NOMO-1 (cell line): ENCODE results near the gene BTNL2.
A peak's percentile ranks its signal among the peaks of the same experiment; 100 is the strongest.
"Not testable (repeated sequence)": the region's sequence is repeated elsewhere in the genome, so short reads cannot be mapped to it uniquely, and the experiment has no call there.

Experiments used
- DNase-seq, 2 experiments: peaks; one replicate each; lab custom pipeline; 2025; ENCODE audit not compliant: unreplicated experiment in 2 of 2; lab: John Stamatoyannopoulos, UW

The BTNL2 gene, protein sequence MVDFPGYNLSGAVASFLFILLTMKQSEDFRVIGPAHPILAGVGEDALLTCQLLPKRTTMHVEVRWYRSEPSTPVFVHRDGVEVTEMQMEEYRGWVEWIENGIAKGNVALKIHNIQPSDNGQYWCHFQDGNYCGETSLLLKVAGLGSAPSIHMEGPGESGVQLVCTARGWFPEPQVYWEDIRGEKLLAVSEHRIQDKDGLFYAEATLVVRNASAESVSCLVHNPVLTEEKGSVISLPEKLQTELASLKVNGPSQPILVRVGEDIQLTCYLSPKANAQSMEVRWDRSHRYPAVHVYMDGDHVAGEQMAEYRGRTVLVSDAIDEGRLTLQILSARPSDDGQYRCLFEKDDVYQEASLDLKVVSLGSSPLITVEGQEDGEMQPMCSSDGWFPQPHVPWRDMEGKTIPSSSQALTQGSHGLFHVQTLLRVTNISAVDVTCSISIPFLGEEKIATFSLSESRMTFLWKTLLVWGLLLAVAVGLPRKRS

DNA sequence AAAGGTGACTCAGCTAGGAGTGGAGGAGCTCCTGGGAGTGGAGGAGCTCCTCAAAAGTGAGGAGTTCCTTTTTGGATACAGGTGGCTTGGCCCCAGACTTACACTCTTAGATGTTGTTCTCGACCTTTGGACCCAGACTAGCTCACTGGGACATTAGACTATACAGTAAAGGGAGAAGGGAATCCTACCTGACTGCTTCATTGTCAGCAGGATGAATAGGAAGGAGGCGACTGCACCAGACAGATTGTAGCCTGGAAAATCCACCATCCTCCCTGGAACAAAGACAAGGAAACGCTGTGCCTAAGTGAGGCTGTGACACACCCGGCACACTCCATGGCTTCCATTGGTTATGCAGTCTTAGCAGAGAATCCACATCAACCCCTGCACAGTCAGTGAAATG, at the start of gene BTNL2:
TSS of gene BTNL2 (minus strand) at position 325 of the 400 bp plus-strand sequence. CDS start at position 267, 58 bp downstream.
- no peak for DNase-seq

DNA sequence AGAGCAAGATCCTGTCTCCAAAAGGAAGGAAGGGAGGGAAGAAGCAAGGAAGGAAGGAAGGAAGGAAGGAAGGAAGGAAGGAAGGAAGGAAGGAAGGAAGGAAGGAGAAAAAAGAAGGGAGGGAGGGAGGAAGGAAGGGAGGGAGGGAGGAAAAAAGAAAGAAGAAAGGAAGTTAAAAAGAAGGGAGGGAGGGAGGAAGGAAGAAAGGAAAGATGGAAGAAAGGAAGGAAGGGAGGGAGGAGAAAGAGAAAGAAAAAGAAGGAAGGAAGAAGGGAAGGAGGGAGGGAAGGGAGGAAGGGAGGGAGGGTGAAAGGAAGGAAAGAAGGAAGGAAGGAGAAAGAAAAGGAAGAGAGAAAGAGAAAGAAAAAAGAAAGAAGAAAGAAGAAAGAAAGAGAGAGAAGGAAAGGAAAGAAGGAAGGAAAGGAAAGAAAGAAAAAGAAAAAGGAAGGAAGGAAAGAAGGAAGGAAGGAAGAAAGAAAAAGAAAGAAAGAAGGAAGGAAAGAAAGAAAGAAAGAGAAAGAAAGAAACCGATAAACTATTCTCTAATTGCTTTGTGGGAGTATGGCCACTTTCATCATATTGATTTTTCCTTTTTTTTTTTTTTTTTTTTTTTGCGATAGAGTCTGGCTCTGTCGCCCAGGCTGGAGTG, 42.2 kb upstream of the BTNL2 start:
- DNase-seq, result no peak

DNA sequence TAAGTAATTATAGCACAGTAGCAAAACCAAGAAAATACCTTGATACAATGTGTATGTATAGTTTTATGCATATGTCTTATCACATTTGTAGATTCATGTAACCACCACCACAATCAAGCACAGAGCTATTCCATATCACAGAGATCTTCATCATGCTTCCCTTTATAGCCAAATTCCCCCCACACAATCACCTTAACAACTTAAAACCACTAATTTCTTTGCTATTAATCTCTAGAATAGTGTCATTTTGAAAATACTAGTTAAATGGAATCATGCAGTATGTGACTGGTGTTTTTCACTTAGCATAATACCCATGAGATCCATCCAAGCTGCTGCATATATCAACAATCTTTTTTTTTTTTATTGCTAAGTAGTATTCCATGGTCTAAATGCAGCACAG, 41.0 kb upstream of the BTNL2 start:
- DNase-seq, result no peak

DNA sequence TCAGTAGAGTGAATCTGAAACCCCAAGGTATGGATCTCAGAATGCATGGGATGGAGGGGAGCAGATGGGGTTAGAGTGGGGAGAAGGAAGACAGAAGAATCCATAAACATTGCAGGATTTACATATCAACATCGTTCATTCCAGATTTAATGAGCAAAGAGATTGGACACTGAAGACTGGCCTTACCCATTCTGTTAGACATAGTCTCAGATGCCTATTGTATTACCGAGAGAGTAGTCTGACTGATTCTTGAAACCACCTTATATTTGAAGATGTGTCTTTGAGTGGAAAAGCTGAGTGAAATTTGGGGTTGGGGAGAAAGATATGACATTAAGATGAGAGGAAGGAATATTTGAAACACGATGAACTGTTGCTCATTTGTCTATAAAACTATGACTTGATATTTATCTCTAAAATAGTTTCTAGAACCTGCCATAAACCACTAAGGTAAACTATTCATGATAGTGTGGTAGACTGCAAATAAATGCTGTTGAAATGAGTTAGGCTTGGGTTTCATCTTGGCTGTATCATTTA, 38.4 kb upstream of the BTNL2 start:
- no peak for DNase-seq

DNA sequence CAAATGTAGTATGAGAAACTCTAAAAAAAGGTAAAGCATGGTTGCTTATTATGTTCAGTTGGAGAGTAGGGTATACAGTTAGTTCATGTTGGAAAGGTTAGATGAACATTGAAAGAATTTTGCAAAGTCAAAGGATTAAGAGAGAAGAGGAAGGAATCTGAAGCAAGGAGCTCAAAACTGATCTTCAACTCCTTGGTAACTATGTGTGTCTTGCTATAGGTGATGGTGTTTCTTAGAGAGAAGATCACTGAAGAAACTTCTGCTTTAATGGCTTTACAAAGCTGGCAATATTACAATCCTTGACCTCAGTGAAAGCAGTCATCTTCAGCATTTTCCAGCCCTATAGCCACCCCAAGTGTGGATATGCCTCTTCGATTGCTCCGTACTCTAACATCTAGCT, 37.5 kb upstream of the BTNL2 start:
- no peak for DNase-seq

DNA sequence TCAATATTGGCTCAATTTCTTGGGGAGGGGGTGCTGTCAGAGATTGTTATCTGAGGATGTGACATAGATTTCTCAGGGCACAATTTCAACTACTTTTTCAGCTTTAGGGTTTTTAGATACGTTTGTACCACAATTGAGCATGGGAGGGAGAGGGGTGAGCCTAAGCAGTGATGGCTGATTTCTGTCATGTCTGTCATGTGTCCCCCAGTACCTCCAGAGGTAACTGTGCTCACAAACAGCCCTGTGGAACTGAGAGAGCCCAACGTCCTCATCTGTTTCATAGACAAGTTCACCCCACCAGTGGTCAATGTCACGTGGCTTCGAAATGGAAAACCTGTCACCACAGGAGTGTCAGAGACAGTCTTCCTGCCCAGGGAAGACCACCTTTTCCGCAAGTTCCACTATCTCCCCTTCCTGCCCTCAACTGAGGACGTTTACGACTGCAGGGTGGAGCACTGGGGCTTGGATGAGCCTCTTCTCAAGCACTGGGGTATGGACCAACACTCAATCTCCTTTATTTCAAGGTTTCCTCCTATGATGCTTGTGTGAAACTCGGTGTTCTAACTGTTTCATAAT, 36.1 kb upstream of the BTNL2 start:
- DNase-seq, result no peak

DNA sequence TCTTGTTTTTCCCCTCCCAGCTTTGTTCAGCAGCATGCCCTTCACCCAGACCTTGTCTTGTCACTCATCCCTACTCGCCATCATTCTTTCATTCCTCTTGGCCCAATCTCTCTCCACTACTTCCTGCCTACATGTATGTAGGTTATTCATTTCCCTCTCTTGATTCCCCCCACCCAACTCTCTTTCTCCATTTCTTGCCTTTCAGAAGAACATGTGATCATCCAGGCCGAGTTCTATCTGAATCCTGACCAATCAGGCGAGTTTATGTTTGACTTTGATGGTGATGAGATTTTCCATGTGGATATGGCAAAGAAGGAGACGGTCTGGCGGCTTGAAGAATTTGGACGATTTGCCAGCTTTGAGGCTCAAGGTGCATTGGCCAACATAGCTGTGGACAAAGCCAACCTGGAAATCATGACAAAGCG, 35.3 kb upstream of the BTNL2 start:
- DNase-seq, result no peak

DNA sequence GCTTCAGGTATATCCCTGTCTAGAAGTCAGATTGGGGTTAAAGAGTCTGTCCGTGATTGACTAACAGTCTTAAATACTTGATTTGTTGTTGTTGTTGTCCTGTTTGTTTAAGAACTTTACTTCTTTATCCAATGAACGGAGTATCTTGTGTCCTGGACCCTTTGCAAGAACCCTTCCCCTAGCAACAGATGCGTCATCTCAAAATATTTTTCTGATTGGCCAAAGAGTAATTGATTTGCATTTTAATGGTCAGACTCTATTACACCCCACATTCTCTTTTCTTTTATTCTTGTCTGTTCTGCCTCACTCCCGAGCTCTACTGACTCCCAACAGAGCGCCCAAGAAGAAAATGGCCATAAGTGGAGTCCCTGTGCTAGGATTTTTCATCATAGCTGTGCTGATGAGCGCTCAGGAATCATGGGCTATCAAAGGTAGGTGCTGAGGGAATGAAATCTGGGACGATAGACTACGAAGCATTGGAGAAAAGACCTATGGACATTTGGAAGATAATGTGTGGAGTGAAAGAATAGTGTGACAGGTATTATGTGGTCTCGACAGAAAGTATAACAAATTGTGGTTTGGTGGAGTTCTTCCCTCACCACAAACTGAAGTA, 32.7 kb upstream of the BTNL2 start, which contains the start of gene HLA-DRA:
TSS of gene HLA-DRA (plus strand) at position 286 of the 613 bp plus-strand sequence. CDS start at position 350, 64 bp downstream.
- DNase-seq, result peak; percentile 91 to 95

DNA sequence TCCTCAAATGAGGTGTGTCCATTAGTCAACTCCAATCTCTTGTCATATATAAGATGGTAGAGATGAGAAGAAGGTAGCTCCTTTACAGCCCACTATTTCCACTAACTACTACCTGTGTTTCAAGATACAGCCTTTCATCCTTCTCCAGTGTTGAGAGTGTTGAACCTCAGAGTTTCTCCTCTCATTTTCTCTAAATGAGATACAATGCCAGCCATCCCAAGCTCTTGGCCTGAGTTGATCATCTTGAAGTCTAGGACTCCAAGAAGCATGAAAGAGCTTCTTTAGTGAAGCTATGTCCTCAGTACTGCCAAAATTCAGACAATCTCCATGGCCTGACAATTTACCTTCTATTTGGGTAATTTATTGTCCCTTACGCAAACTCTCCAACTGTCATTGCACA, 32.2 kb upstream of the BTNL2 start:
- DNase-seq, result peak; percentile 36 to 94

DNA sequence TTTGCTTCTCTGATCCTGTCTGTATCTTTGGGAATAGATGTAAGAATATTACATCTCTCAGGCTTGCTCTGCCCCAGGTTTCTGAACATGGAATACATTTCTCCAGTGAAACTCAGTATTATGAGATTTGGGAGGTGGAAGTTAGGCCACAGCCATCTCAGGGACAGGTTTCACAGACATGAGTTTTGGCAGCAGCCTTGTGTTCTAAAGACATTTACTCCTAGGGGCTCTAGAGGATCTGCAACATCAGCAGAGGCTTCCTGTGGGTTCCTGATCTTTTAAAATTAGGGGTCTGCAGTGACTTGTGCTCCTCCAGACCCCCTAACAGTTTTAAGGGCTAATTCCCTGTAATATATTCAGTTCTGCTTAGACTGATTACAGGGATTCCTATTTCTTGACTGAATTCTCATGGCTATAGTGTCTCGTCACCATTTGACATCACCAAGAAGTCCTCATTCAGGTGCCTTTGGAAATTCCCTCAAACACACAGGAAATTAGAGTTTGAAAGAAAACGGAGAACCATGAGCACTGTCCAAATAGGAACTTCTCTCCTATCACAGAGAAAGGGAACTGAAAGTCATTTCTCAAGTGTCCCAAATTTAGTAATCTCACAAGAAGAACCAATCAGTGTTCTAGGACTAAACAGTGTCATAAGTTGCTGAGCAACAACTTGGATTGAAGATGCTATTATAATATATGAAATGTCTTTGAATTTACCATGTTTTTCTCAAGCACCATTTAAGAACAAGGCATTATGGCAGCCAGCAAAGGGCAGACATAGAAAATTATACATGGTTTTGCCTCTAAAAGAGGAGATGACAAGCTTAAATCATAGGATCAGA, 30.2 kb upstream of the BTNL2 start:
- peak; percentile 57 to 94 for DNase-seq

DNA sequence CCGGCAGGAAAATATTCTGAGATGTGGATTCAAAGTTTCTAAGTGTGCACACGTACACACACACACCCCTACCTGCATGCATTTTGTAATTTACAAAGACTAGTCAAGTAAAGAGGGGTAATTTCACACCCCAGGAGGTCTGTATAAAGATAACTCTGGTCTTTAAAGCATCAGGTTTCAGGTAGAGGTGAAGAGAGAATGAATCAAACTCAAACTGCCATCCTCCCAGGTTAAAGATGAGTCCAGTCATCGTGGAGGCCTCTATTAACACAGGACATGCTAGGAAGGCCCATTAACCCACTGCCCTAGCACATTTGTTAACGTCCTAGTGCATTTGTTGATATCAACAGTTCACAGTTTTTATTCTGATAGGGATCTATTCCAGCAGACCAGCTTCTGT, 29.2 kb upstream of the BTNL2 start:
- no peak for DNase-seq

DNA sequence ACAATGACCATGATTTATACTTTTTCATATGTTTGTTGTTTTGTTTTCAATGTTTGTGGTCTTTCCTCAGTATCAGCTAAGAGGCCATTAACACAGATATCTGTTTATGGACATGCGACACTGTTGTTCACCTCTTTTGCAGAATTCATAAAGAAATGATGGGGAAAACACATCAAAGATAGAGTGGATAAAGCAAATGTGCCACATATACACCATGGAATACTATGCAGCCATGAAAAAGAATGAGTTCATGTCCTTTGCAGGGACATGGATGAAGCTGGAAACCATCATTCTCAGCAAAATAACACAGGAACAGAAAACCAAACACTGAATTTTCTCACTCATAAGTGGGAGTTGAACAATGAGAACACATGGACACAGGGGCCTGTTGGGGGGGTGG, 27.0 kb upstream of the BTNL2 start:
- not testable (repeated sequence) for DNase-seq

DNA sequence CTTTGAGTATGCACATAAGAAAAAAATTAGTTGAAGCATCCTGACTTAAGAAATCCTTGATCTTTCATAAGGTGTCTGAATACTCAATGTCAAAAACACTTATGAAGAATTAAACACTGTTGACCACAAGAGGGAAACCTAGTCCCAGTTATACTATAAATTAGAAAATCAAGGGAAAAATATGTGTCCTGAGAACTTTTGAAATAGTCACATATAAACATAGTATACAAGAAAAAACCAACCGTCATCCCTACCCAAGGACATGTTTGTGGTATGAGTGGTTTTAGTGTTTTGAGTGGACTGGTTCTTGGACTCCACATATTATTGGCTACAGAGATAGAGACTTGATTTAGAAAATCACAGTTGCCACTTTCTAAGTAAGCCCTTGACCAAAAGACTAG, 25.1 kb upstream of the BTNL2 start:
- peak in 1 of 2 experiments; percentile 50 for DNase-seq

DNA sequence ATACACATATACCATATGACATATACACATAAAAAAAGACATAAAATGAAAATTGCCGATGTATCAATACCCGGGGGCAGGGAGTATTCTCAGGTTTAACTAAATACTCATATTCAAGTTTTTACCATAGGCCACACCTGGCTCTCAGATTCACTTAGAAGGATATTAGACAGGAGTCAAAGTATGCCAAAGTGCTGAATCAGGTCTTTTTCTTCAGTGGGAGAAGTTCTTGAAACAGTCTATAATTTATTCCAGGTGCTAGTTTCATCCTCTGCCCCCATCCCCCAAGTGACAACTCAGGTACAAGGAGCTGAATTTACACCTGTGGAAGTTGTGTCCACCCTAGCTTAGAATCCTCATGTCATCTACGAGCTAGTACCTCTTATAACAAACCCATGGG, 24.2 kb upstream of the BTNL2 start:
- no peak for DNase-seq

DNA sequence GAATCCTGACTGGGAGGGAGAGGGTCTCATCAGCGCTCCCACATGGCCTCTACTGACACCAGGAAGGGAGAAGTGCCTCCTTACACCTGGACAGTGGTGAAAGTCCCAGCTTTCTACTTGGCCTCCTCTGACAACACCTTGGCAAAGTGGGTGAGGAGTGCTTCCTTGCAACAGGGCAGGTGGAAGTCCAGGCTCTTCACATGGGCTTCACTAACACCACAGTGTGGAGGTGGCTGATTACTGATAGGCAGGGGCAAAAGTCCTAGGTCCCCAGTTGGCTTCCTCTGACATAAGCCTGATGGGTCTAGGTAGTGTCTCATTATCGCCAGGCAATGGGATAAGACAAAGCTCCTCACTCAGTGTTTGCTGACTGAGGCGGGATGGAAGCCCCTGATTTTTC, 23.2 kb upstream of the BTNL2 start:
- no peak for DNase-seq

DNA sequence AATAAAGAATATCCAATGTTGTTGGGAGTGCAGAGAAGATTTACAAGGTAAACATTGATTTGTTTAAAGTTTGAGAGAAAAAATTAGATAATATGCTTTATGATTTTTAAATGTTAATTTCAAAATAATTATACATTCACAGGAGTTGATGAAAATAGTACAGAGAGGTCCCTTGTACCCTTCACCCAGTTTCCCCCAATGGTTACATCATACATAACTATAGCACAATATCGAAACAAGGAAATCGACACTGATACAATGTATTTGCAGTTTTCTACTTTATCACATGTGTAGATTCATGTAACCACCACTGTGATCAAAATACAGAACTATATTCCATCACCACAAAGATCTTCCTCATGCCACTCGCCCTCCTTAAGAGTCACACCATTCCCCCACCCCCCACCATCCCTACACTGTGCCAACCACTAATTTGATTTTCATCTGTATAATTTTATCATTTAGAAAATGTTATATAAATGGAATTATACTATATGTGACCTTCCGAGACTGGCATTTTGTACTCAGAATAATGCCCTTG, 21.0 kb upstream of the BTNL2 start:
- DNase-seq, result no peak

DNA sequence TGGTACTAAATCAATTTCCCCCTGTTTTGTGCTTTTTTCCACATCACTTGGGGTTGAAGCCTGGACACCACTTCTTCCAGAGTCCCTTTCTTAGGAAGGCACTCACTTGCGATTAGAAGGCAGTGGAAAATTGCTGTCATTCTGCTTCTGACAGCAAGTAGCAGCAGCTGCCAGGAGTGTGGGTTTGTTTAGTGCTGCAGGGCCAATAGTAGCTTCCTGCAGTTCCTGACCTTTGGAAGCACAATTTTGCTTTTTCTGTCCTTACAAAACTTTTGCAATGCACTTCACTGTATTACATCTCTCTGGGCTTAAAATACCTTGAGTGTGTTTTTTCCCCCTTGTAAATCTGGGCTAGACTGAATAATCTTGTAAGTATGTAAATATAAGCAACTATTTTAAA, 20.2 kb upstream of the BTNL2 start:
- DNase-seq, result no peak

DNA sequence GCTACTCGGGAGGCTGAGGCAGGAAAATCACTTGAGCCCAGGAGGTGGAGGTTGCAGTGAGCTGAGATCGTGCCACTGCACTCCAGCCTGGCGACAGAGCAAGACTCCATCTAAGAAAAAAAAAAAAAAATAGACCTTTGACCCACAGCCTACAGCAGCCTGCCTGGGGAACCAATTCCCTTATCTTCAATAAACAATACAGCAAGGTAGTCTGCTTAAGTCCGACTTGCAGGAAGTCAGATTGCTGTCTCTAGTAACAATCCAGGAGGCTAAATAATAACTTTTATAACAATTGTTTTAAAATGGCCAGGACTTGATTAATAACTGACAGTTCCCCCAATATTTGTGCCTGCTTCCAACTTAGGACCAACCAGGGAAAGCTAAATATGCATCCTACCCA, 19.4 kb upstream of the BTNL2 start:
- DNase-seq, result no peak

DNA sequence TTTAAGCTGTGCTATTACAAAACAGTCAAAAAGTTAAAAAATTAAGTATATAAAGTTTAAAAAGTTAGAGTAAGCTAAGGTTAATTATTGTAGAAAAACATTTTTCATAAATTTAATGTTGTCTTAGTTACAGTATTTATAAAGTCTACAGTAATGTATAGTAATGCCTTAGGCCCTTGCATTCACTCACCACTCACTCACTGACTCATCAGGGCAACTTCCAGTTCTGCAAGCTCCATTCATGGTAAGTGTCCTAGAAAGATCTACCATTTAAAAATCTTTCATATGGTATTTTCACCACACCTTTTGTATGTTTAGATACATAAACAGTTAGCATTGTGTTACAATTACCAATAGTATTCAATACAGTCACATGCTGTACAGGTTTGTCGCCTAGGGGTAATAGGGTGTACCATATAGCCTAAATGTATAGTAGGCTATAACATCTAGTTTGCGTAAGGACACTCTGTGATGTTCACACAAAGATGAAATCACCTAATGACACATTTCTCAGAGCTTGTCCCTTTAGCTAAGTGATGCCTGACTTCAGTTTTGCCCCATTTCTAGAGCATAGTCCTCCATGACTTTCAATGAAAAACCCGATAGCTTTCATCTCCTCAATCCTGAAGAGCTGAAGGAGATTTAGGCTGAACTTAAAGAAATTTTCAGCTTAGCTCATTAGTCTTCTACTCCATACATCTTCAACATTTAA, 17.8 kb upstream of the BTNL2 start:
- no peak for DNase-seq
